HCT116 (cell line): ENCODE results near the gene SHROOM3. TPM values are rescaled to one million over a fixed set of nuclear protein-coding genes. Genes with fewer than 3 reads are reported as not detected.
A peak's percentile ranks its signal among the peaks of the same experiment; 100 is the strongest.

Experiments used
- ATAC-seq: fragments of 200-7000 bp; cut with Tn5 transposase; 2 replicates; pipeline ENCODE4 v1.9.1; 2020; ENCODE audit warnings: mild to moderate bottlenecking, moderate library complexity
- BruUV-seq: library from RNA; stranded (reverse); fragments of 400-500 nt; replicated peaks from 2 replicates; lab custom pipeline; 2021; lab: Mats Ljungman, UMichigan
- CTCF ChIA-PET: fragments of 300-600 bp; sonication (Branson Sonifier 250); formaldehyde crosslinking; loops from one replicate; lab custom pipeline; 2021; ENCODE audit warnings: antibody characterized with exemption; lab: Charles Lee
- POLR2A ChIA-PET: fragments of 300-600, 350-600 bp; sonication (Branson Sonifier 250); formaldehyde crosslinking; loops from one replicate; lab custom pipeline; 2021; ENCODE audit warnings: antibody characterized with exemption; lab: Charles Lee
- RAD21 ChIA-PET, 2 experiments: fragments of 300-600 bp; sonication (Branson Sonifier 250); formaldehyde crosslinking; loops; one replicate each; lab custom pipeline; 2023; ENCODE audit warnings: low total read pairs in 2 of 2; ENCODE audit not compliant: uncharacterized antibody in 2 of 2, unreplicated experiment in 2 of 2, low non-redundant PET in 1 of 2; lab: Charles Lee
- DNase-seq: peaks from one replicate; pipeline ENCODE4 v3.0.0-alpha.2; 2010; ENCODE audit warnings: low read depth, low spot score
- H2AFZ ChIP-seq: fragments of 200-600 bp; shearing (Covaris generic), sonication (generic); 2 replicates; pipeline ENCODE4 v1.6.1; 2017; ENCODE audit warnings: low read depth, mixed run types, mixed read lengths, antibody characterized with exemption, low read length; ENCODE audit not compliant: poor library complexity, severe bottlenecking
- H3K27ac ChIP-seq: 2 replicates; pipeline ENCODE4 v1.5.1; 2012; ENCODE audit warnings: low read depth, low read length
- H3K27me3 ChIP-seq: fragments of 200-600 bp; sonication (generic); 2 replicates; pipeline ENCODE4 v1.6.1; 2016; ENCODE audit warnings: mixed run types, low read length, mixed read lengths; ENCODE audit not compliant: insufficient read depth
- H3K36me3 ChIP-seq, 2 experiments: fragments of 200-500 bp in 1 of 2; fragments of 200-600 bp in 1 of 2; sonication (Bioruptor generic) in 1 of 2; sonication (generic) in 1 of 2; 2 replicates each; pipeline versions ENCODE4 v1.5.1 to v1.6.1; 2014 to 2016; ENCODE audit warnings: low read length in 2 of 2, inconsistent platforms in 1 of 2, mixed read lengths in 1 of 2, mixed run types in 1 of 2; ENCODE audit not compliant: insufficient read depth in 2 of 2, control insufficient read depth in 1 of 2
- H3K4me1 ChIP-seq, 2 experiments: fragments of 200-600 bp in 1 of 2; sonication (generic) in 1 of 2; 2 replicates each; pipeline versions ENCODE4 v1.5.1 to v1.6.1; 2012 to 2017; ENCODE audit warnings: low read length in 2 of 2, inconsistent platforms in 1 of 2, mild to moderate bottlenecking in 1 of 2, mixed read lengths in 1 of 2, mixed run types in 1 of 2, moderate library complexity in 1 of 2; ENCODE audit not compliant: insufficient read depth in 2 of 2, control insufficient read depth in 1 of 2
- H3K4me2 ChIP-seq: fragments of 200-600 bp; sonication (generic); 2 replicates; pipeline ENCODE4 v1.6.1; 2017; ENCODE audit warnings: mixed run types, low read length, mixed read lengths
- H3K4me3 ChIP-seq, 2 experiments: fragments of 200-600 bp in 1 of 2; sonication (generic) in 1 of 2; replicated peaks in 1 of 2; 2 replicates each; pipeline ENCODE4 v1.5.1; 2011 to 2016; ENCODE audit warnings: low read length in 2 of 2, control low read depth in 1 of 2, low read depth in 1 of 2, mild to moderate bottlenecking in 1 of 2, mixed read lengths in 1 of 2, mixed run types in 1 of 2
- H3K79me2 ChIP-seq: fragments of 200-600 bp; sonication (generic); 2 replicates; pipeline ENCODE4 v1.6.1; 2017; ENCODE audit warnings: mild to moderate bottlenecking, mixed run types, low read length, moderate library complexity, mixed read lengths; ENCODE audit not compliant: insufficient read depth
- H3K9ac ChIP-seq: fragments of 200-600 bp; sonication (generic); 2 replicates; pipeline ENCODE4 v1.6.1; 2016; ENCODE audit warnings: low read length, mixed read lengths
- H3K9me2 ChIP-seq: fragments of 200-600 bp; sonication (generic), shearing (Covaris generic); 2 replicates; pipeline ENCODE4 v1.6.1; 2017; ENCODE audit warnings: mixed run types, mild to moderate bottlenecking, moderate library complexity; ENCODE audit not compliant: insufficient read depth
- H3K9me3 ChIP-seq, 2 experiments: fragments of 200-500 bp in 1 of 2; fragments of 200-600 bp in 1 of 2; sonication (Bioruptor generic) in 1 of 2; sonication (generic) in 1 of 2; 2 replicates each; pipeline ENCODE4 v1.6.1; 2014 to 2017; ENCODE audit warnings: low read length in 2 of 2, mixed read lengths in 2 of 2, inconsistent platforms in 1 of 2, low read depth in 1 of 2, mild to moderate bottlenecking in 1 of 2, mixed run types in 1 of 2, moderate library complexity in 1 of 2; ENCODE audit not compliant: control insufficient read depth in 1 of 2, insufficient read depth in 1 of 2
- H4K20me1 ChIP-seq: fragments of 200-600 bp; sonication (generic), shearing (Covaris generic); 2 replicates; pipeline ENCODE4 v1.6.1; 2017; ENCODE audit warnings: mixed run types, mild to moderate bottlenecking, moderate library complexity; ENCODE audit not compliant: insufficient read depth
- CBX3 ChIP-seq: IDR thresholded peaks from 2 replicates; pipeline ENCODE4 v1.6.1; 2012; ENCODE audit warnings: low read depth
- EGR1 ChIP-seq: IDR thresholded peaks from 2 replicates; pipeline ENCODE4 v1.6.1; 2012; ENCODE audit warnings: low read depth
- ELF1 ChIP-seq: IDR thresholded peaks from 2 replicates; pipeline ENCODE4 v1.6.1; 2012; ENCODE audit warnings: low read depth, borderline replicate concordance
- EZH2phosphoT487 ChIP-seq: fragments of 200-600 bp; IDR thresholded peaks from 2 replicates; pipeline ENCODE4 v1.6.1; 2018; ENCODE audit warnings: antibody characterized with exemption, borderline replicate concordance
- POLR2A ChIP-seq: IDR thresholded peaks from 2 replicates; pipeline ENCODE4 v1.7.0; 2011; ENCODE audit warnings: borderline replicate concordance; ENCODE audit not compliant: insufficient read depth, insufficient read length; ENCODE audit errors: extremely low read depth
- POLR2AphosphoS5 ChIP-seq: IDR thresholded peaks from 2 replicates; pipeline ENCODE4 v1.6.1; 2011; ENCODE audit warnings: mild to moderate bottlenecking, low read depth, low read length, moderate library complexity
- RAD21 ChIP-seq: IDR thresholded peaks from 2 replicates; pipeline ENCODE4 v1.6.1; 2012; ENCODE audit warnings: low read depth, mild to moderate bottlenecking
- SIN3A ChIP-seq: IDR thresholded peaks from 2 replicates; pipeline ENCODE4 v1.6.1; 2012; ENCODE audit warnings: low read depth
- SP1 ChIP-seq: IDR thresholded peaks from 2 replicates; pipeline ENCODE4 v1.6.1; 2012; ENCODE audit warnings: low read depth
- YY1 ChIP-seq: IDR thresholded peaks from 2 replicates; pipeline ENCODE4 v1.6.1; 2011; ENCODE audit warnings: low read length, low read depth, moderate library complexity, mild to moderate bottlenecking; ENCODE audit not compliant: insufficient replicate concordance; ENCODE audit errors: extremely low read depth
- ZNF274 ChIP-seq: fragments of 200-500 bp; sonication (Bioruptor generic); IDR thresholded peaks from 2 replicates; pipeline ENCODE4 v1.6.1; 2014; ENCODE audit warnings: mild to moderate bottlenecking, low read depth, low read length, inconsistent platforms
- intact Hi-C: fragments of 100-400 bp; cut with micrococcal nuclease; formaldehyde crosslinking; loops from 2 replicates; pipeline ENCODE4 v1.10.0; 2022
- total RNA-seq: library from RNA; stranded (reverse); gene quantifications from one replicate; pipeline ENCODE4 v1.2.1, GENCODE V29; 2021; ENCODE audit not compliant: unreplicated experiment
- TF ChIP-seq, protein P1 (sequence below): IDR thresholded peaks from 2 replicates; pipeline ENCODE4 v1.6.1; 2011; ENCODE audit warnings: mild to moderate bottlenecking, low read length, moderate library complexity; ENCODE audit not compliant: insufficient replicate concordance; ENCODE audit errors: extremely low read depth
- TF ChIP-seq, protein P2 (sequence below): IDR thresholded peaks from 2 replicates; pipeline ENCODE4 v1.6.1; 2012; ENCODE audit warnings: low read depth

SHROOM3 gene
- total RNA-seq, 1 experiment from 2014 or later = 22.5 TPM

- TF ChIP-seq, protein P1, sequence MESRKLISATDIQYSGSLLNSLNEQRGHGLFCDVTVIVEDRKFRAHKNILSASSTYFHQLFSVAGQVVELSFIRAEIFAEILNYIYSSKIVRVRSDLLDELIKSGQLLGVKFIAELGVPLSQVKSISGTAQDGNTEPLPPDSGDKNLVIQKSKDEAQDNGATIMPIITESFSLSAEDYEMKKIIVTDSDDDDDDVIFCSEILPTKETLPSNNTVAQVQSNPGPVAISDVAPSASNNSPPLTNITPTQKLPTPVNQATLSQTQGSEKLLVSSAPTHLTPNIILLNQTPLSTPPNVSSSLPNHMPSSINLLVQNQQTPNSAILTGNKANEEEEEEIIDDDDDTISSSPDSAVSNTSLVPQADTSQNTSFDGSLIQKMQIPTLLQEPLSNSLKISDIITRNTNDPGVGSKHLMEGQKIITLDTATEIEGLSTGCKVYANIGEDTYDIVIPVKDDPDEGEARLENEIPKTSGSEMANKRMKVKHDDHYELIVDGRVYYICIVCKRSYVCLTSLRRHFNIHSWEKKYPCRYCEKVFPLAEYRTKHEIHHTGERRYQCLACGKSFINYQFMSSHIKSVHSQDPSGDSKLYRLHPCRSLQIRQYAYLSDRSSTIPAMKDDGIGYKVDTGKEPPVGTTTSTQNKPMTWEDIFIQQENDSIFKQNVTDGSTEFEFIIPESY = no peak
- TF ChIP-seq, protein P2, sequence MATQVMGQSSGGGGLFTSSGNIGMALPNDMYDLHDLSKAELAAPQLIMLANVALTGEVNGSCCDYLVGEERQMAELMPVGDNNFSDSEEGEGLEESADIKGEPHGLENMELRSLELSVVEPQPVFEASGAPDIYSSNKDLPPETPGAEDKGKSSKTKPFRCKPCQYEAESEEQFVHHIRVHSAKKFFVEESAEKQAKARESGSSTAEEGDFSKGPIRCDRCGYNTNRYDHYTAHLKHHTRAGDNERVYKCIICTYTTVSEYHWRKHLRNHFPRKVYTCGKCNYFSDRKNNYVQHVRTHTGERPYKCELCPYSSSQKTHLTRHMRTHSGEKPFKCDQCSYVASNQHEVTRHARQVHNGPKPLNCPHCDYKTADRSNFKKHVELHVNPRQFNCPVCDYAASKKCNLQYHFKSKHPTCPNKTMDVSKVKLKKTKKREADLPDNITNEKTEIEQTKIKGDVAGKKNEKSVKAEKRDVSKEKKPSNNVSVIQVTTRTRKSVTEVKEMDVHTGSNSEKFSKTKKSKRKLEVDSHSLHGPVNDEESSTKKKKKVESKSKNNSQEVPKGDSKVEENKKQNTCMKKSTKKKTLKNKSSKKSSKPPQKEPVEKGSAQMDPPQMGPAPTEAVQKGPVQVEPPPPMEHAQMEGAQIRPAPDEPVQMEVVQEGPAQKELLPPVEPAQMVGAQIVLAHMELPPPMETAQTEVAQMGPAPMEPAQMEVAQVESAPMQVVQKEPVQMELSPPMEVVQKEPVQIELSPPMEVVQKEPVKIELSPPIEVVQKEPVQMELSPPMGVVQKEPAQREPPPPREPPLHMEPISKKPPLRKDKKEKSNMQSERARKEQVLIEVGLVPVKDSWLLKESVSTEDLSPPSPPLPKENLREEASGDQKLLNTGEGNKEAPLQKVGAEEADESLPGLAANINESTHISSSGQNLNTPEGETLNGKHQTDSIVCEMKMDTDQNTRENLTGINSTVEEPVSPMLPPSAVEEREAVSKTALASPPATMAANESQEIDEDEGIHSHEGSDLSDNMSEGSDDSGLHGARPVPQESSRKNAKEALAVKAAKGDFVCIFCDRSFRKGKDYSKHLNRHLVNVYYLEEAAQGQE = no peak
- TF ChIP-seq SP1 (no peak; the same call in 1 of the 2 replicates), EZH2phosphoT487 (no peak)
Observed at GRCh38 chr4:76562161-76562560, 127.1 kb downstream of the SHROOM3 start (continued).

- Histone ChIP-seq H4K20me1 (no peaks in the 10 kb centered on the region), H3K27ac (no peak overlapping the region), H2AFZ (peak overlapping the region; percentile 86), H3K9ac (no peak overlapping the region), H3K4me1 (peaks cover 4 to 18% of the 10 kb centered on the region in 2 experiments; a peak in 3 of 4 replicates), H3K4me2 (peak overlapping the region; percentile 36), H3K36me3 (no peaks in the 10 kb centered on the region), H3K9me3 (no peaks in the 10 kb centered on the region), H3K4me3 (no peak overlapping the region), H3K27me3 (no peaks in the 10 kb centered on the region), H3K79me2 (no peaks in the 10 kb centered on the region), H3K9me2 (no peaks in the 10 kb centered on the region)
- ChIA-PET CTCF (no interaction called here), RAD21 (no interaction called here), POLR2A (interaction anchor here (0.6 kb wide), 1 partner anchor 326 kb away, joined by 3 read pairs; no protein-coding TSS in a partner anchor)
- TF ChIP-seq EZH2phosphoT487 (no peak), POLR2AphosphoS5 (no peak), POLR2A (no peak), ELF1 (no peak), YY1 (no peak), CBX3 (no peak), SIN3A (no peak), ZNF274 (no peak), SP1 (no peak), RAD21 (no peak), EGR1 (no peak)
- DNase-seq = no peak
- intact Hi-C loops = no loop called here
- BruUV-seq = no TSS peak
- ATAC-seq = no peak
Observed at GRCh38 chr4:76562836-76563453, 127.9 kb downstream of the SHROOM3 start.
